DMS53 treated with DMSO at 0.1 percent for 48 hours (cell line): ENCODE results near the gene SKAP2.

ENCODE experiments used
- DNase-seq: peaks from one replicate; lab custom pipeline; 2025; ENCODE audit not compliant: unreplicated experiment; lab: John Stamatoyannopoulos, UW

The SKAP2 gene, protein sequence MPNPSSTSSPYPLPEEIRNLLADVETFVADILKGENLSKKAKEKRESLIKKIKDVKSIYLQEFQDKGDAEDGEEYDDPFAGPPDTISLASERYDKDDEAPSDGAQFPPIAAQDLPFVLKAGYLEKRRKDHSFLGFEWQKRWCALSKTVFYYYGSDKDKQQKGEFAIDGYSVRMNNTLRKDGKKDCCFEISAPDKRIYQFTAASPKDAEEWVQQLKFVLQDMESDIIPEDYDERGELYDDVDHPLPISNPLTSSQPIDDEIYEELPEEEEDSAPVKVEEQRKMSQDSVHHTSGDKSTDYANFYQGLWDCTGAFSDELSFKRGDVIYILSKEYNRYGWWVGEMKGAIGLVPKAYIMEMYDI

GRCh38 chr7:26864309-26865093, at the start of gene SKAP2:
SKAP2 (minus strand) TSS chr7:26864590; CDS start chr7:26864429, 161 bp downstream.
- peak; percentile 100 for DNase-seq

- DNase-seq, result no peak
Observed at GRCh38 chr7:26912933-26913536, 48.6 kb upstream of the SKAP2 start.

- DNase-seq, result no peak
Observed at GRCh38 chr7:26912338-26912737, 47.9 kb upstream of the SKAP2 start.

GRCh38 chr7:26910221-26910620, 45.8 kb upstream of the SKAP2 start:
- DNase-seq, result no peak

- DNase-seq, result no peak
Observed at GRCh38 chr7:26900251-26900650, 35.9 kb upstream of the SKAP2 start.

GRCh38 chr7:26899519-26899918, 35.1 kb upstream of the SKAP2 start:
- DNase-seq, result no peak

DNA sequence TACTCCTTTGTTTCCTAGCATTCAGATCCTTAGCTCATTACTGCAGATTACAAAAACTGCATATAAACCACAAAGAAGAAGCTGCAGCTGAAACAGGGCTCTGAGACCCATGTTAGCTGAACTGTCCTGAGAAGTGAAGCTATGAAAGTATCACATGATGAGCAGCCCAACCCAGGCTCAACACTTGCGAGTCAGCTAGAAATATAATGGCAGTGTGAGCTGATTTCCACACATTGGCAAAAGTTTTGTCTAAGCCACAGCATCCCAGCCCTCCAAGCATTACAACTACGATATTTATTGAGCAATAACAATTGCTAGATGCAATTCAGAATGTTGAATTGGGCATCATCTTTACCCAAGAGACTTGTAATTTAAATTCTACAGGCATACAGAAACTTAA, 34.5 kb upstream of the SKAP2 start:
- no peak for DNase-seq

DNA sequence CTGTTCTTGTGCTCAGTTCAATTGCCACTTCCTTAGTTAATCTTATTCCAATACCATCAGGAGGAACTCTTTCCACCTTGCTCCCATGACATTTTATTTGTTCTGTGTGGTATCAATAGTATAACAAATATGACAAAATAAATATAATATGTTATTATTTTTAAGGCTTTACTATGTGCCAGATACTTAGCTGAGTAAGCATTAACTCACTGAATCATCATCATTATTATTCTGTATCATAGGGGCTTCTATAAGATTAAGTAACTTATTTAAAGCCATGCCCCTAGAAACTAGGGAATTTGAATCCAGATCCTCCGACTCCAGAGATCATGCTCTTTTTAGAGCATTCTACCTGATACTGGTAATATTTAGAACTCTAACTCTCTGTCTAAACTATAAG, 33.5 kb upstream of the SKAP2 start:
- no peak for DNase-seq

GRCh38 chr7:26891400-26892350, 27.3 kb upstream of the SKAP2 start:
- no peak for DNase-seq

DNA sequence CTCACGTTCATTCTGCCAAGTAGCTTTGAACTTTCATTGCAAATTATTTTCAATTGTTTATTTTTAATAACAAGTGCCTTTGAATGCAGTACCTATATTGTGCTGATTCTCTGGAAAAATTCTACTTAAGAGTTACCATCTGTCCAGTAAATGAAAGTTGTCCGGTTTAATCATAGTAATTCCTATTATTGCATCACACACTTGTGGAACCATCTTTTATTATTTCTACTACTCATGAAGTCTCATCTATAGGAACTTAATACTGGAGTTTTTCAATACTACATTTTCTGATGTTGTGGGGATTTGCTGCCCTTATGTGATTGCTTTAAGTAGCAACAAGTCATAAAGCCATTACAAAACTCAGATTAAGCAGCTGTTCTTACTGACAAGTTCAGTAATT, 16.5 kb upstream of the SKAP2 start:
- no peak for DNase-seq

GRCh38 chr7:26879671-26880070, 15.3 kb upstream of the SKAP2 start:
- DNase-seq, result no peak

DNA sequence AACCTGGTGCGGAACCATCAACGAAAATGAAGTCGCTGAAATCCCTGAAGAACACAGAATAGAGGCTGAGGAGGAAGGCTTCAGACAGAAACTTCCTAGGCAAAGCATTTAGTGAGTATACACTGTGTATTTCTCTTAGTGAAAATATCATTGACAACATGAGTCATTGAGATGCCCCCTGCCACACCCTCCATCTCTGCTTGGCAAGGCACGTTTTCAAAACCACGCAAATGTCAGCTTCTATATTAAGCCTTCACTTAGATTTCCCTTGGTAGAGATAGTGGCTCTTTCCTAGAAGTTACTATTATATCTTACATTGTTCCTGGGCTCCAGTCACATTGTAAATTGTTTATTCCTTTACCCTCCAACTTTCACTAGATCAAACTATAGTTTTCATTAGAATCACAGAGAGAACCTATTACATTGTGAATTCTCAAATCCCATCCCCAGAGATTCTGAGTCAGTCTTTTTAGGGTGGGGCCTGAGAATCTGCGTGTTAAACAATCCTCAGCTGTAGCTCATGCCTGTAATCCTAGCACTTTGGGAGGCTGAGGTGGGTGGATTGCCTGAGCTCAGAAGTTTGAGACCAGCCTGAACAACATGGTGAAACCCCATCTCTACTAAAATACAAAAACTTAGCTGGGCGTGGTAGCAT, 4.6 kb upstream of the SKAP2 start:
- no peak for DNase-seq

DNA sequence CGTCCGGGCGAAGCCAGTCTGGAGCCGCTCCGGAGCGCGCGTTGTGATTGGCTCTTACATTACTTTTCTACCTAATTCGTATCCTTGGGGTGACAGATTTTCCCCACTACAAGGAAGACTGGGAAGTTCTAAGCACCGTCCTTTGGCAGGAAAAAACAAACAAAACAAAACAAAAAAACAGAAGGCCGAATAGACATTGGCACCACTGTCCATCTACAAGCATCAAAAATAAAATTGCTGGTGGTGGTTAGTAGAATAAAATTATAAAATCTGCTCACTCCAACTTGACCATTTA, 651 bp upstream of the SKAP2 start:
- no peak for DNase-seq

GRCh38 chr7:26863518-26864308, 677 bp downstream of the SKAP2 start:
- DNase-seq, result peak; percentile 40

- no peak for DNase-seq
Observed at GRCh38 chr7:26862834-26863233, 1.6 kb downstream of the SKAP2 start.

DNA sequence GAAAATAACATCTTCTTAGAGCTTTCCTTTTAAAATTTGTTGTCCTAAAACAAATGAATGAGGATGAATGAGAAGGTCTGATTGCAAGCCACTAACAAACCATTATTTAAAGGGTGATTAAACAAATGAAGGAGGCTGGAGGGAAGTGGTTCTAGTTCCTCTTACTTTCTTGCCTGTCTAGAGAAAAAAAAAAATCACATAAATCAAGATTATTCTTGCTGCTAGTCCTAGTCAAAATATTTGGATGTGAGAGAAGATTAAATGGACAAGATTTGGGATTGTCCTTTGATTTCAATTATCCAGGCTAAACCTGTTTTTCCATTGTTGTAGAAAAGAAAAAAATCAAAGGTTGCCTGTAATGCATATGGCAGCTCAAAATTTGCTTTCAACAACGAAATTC, 3.3 kb downstream of the SKAP2 start:
- no peak for DNase-seq

GRCh38 chr7:26860361-26860760, 4.0 kb downstream of the SKAP2 start:
- peak; percentile 75 for DNase-seq

- no peak for DNase-seq
Observed at GRCh38 chr7:26859720-26860119, 4.7 kb downstream of the SKAP2 start.

- no peak for DNase-seq
Observed at GRCh38 chr7:26858735-26859134, 5.7 kb downstream of the SKAP2 start.

- DNase-seq, result no peak
Observed at GRCh38 chr7:26858241-26858715, 6.1 kb downstream of the SKAP2 start.
